Thyroid gland (tissue), 4 donors: ENCODE measurements around the gene CD300LG.

Experiments used
- POLR2A ChIP-seq, 2 donors: fragments of 450-650 bp; IDR thresholded peaks; one replicate each; pipeline ENCODE4 v1.6.1; 2017; ENCODE audit warnings: antibody characterized with exemption in 2 of 2, mild to moderate bottlenecking in 2 of 2, moderate library complexity in 1 of 2
- TF ChIP-seq, protein P1 (sequence below), 6 experiments: fragments of 200-600 bp in 3 of 6; fragments of 450-650 bp in 3 of 6; sonication (generic) in 3 of 6; IDR thresholded peaks; one replicate each; pipeline ENCODE4 v1.5.1; 2016 to 2019; ENCODE audit warnings: antibody characterized with exemption in 6 of 6, mild to moderate bottlenecking in 2 of 6, inconsistent platforms in 1 of 6, moderate library complexity in 1 of 6

DNA sequence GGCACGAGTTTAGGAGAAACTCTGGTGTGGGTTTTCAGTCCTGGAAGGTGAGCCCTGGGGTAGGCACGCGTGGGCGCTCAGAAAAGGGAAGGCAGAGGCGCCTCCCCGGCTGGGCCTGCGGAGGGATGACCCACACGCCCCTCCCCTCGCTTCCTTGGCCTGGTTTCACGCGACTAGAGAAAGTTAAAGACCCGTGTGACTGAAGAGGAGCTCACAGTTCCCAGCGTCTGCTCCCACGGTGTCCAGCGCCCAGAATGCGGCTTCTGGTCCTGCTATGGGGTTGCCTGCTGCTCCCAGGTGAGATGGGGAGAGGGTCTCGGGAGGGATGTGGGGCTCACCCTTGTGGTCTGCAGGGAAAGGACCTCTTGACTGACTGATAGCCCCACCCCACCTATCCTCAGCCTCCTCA is at the start of gene CD300LG:
- TF ChIP-seq, protein P1, sequence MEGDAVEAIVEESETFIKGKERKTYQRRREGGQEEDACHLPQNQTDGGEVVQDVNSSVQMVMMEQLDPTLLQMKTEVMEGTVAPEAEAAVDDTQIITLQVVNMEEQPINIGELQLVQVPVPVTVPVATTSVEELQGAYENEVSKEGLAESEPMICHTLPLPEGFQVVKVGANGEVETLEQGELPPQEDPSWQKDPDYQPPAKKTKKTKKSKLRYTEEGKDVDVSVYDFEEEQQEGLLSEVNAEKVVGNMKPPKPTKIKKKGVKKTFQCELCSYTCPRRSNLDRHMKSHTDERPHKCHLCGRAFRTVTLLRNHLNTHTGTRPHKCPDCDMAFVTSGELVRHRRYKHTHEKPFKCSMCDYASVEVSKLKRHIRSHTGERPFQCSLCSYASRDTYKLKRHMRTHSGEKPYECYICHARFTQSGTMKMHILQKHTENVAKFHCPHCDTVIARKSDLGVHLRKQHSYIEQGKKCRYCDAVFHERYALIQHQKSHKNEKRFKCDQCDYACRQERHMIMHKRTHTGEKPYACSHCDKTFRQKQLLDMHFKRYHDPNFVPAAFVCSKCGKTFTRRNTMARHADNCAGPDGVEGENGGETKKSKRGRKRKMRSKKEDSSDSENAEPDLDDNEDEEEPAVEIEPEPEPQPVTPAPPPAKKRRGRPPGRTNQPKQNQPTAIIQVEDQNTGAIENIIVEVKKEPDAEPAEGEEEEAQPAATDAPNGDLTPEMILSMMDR (IDR thresholded peaks at IDR 0.05) = no peak
- no peak for TF ChIP-seq POLR2A (IDR thresholded peaks at IDR 0.05)
